HG02678 (cell line): ENCODE measurements around the gene FOXO6.

Source experiments
- ATAC-seq: cut with Tn5 transposase; IDR thresholded peaks from one replicate; pipeline ENCODE4 v1.9.1; 2021; ENCODE audit warnings: mild to moderate bottlenecking, moderate library complexity; ENCODE audit not compliant: unreplicated experiment

The FOXO6 gene

DNA sequence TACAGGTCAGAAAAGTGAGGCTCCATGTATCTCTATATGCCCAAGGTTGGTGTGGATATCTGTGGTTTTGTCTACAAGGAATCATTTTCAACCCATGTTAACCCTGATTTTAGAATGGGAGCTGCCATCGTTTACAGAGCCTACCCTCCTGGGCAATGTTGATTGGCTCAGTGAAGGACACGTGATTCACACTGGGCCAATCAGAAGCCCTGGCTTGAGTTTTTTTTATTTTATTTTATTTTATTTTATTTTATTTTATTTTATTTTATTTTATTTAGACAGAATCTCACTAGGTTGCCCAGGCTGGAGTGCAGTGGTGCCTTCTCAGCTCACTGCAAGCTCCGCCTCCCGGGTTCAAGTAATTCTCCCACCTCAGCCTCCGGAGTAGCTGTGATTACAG lies 35.8 kb downstream of the FOXO6 start:
- no peak for ATAC-seq

DNA sequence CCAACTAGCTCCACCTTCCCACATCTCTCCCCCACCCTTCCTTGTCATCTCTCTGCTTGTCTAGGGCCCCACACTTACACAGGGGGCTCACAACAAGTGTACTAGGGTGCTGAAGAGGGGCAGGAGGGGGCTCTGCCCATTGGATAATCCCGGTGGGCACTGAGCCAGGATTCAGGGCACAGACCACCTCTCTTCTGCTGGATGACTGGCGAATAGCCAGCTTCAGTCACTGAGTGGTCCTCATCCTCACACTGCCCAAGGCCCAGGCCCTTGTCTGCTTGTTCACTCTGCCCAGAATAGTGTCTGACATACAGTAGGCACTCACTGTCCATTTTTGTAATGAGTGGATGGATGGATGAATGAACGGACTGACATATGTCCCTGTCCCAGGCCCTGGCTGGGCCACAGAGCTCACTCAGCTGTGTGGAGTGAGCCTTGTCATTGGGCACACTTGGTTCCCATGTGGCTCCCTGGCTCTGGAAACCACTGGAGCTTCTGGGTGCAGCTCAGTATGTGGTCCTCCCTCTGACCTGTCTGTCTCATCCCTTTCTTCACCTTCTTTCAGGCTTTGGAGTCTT lies 36.6 kb downstream of the FOXO6 start:
- no peak for ATAC-seq

- ATAC-seq = no peak
These were observed 38.0 kb downstream of the FOXO6 start for GRCh38 chr1:41399145-41399795.

- no peak for ATAC-seq
These were observed 39.0 kb downstream of the FOXO6 start for GRCh38 chr1:41400225-41400624.

DNA sequence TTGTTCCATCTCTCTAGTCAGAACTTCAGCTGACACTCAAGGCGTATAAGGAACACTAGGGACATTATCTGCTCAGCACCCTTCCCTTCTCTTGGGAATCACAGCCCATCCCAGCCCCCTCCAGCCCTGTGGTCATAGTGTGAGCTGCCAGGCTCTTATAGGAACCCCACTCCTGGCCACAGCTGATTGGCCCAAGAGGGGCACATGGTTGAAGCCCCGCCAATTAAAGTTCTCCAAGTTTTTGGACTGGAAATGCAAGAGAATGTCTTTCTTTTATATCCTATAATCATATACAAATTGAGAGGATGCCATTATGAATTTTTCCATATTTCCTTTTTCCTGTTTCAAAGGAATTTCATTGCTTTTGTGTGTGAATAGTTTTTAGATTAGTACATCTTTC lies 40.7 kb downstream of the FOXO6 start:
- no peak for ATAC-seq

- no peak for ATAC-seq
These were observed 43.1 kb downstream of the FOXO6 start for GRCh38 chr1:41404308-41404761.

DNA sequence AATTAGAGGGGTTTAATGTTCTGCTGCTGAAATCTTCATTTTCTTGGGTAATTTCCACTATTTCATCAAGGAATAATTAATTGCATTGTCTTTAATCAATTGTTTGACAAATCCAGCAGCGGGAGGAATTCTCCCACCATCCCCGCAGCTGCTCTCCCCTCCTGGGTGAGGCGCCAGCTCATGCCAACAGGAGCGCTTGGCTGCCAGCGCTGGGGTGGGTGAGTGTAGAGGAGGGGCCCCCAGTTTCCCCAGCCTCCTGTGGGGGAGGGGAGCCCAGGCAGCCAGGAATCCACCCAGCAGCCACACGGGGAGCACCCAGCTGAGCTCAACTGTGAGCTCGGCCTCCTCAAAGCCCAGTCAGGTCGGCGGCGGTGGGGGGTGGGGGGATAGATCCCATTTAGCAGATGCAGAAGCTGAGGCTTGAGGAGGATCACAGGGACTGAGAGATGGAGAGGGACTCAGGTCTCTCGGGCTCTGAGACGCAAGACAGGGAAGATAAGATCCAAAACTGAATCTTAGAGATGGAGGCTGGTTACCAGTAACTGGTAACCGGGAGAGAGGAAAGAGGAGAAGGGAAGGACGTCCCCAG lies 46.5 kb downstream of the FOXO6 start:
- no peak for ATAC-seq

DNA sequence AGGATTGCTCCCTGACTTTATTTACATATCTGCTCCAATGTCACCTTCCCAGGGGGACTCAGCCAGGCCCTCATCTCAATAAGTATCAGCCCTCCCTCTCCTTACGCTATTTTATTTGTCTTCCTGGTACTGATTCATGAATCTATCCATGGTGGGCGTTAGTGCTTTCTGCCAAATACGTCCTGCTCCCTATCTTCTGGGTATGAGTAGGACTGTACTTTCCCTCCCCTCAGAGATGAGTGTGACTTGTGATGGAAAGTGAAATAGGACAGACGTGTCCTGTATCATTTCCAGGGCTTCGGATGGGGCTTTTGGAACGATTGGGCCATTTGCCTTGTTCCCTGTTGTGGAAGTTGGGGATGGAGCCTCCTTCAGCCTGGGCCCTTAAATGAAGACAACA lies 47.5 kb downstream of the FOXO6 start:
- ATAC-seq = no peak

GRCh38 chr1:41409825-41410224 lies 48.6 kb downstream of the FOXO6 start:
- no peak for ATAC-seq

GRCh38 chr1:41410462-41410861 lies 49.2 kb downstream of the FOXO6 start:
- no peak for ATAC-seq

DNA sequence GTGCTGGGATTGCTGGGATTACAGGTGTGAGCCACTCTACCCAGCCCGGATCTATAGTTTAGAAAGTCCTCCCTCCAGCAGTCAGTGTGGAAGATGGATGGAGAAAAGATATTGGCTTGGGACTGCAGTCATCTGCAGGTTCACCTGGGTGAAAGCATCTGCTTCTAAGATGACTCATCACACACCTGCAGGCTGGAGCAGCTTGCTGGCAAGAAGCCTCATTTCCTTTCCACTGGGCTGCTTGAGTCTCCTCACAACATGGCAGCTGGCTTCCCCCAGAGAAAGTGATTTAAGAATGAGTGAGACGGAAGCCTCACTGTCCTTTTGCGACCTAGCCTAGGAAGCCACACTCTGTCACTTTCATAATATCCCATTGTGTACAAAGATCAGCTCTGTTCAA lies 50.0 kb downstream of the FOXO6 start:
- no peak for ATAC-seq

DNA sequence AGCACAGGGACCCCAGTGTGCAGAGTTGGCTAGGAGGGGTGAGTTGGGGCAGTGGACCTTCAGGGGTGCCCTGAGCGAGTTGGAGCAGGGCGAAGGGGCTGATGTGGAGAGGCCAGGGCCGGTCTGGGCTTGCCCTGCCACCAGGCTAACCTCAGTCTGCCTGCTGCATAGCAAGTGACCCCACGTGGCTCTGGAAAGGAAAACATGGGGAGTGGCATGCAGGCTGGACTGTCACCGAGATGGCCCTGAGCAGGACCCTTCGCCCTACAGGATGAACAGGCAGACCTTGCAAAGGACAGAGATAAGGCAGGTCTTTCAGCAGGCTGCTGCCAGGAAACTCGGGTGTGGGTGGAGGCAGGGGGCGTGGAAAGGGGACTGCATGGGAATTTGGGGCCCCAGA lies 51.5 kb downstream of the FOXO6 start:
- ATAC-seq = no peak

DNA sequence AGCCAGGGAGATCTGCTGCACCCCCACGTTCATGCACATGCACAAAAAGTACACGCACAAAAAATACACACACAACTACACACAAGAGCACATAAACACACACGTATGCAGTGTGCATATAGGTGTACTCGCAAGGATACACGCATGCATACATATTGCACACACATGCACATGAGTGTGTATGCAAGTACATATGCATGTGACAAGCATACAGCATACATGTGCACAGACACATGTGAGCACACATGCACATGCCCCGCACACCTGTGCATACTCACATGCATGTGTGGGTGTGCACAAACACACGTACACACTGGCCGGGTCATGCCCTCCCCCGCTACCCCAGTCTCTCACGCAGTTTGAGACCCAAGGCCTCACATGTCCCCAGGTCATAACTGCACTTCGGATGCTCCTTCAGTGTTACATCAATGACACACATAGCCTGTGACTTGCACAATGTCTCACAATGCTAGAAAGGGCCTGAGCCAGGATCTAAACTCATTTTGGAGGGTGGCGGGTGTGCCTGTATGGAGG lies 52.6 kb downstream of the FOXO6 start:
- no peak for ATAC-seq

- no peak for ATAC-seq
These were observed 53.1 kb downstream of the FOXO6 start for GRCh38 chr1:41414296-41414695.

GRCh38 chr1:41414716-41415306 lies 53.6 kb downstream of the FOXO6 start:
- ATAC-seq = no peak

GRCh38 chr1:41416081-41416480 lies 54.8 kb downstream of the FOXO6 start:
- no peak for ATAC-seq

DNA sequence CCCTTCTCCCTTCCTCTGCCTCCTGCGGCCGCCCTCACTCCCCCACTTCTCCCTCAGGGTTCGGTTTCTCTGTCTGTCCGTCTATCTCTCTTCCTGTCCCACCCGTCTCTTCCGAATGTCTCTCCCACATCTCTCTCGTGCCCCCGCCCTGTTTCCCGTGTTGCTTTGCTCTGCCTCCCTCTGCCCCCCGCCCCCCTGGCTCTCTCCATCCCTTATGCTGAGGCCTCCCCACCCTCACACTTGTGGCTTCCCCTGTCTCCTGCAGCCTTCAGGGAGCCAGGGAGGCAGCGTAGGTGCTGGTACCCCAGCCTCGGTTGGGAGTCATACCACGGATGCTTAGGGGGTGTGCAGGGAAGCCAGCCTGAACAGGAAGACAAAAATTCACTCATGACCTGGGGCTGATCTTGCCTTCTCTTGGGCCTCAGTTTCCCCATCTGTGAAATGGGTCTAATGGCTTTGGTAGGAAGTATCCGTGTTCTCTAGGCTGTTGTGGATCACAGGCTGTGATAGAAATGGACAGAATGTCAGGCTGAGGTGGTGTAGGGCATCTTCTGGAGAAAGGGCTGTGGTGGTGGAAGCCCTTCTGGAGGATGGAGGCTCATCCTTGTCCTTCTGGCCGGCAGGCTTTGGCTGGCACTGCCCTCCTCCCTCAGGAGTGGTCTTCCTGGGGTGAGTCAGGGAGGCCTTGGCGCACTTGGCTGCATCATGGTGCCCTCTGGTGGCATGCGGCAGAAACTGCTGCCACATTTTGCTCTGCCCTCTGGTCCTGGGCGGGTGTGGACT lies 55.5 kb downstream of the FOXO6 start:
- no peak for ATAC-seq

GRCh38 chr1:41417335-41417682 lies 56.1 kb downstream of the FOXO6 start:
- ATAC-seq = no peak

GRCh38 chr1:41417746-41418145 lies 56.5 kb downstream of the FOXO6 start:
- ATAC-seq = no peak

GRCh38 chr1:41418857-41419583 lies 57.8 kb downstream of the FOXO6 start:
- ATAC-seq = no peak
